DMS 273 treated with DMSO at 0.1 percent for 48 hours (cell line): ENCODE data around the gene MAPK6.
"Not testable (repeated sequence)": the region's sequence is repeated elsewhere in the genome, so short reads cannot be mapped to it uniquely, and the experiment has no call there.

ENCODE experiments used
- DNase-seq: peaks from one replicate; lab custom pipeline; 2025; lab: John Stamatoyannopoulos, UW

The MAPK6 gene

GRCh38 chr15:52080031-52080430 is 61.0 kb downstream of the MAPK6 start:
- no peak for DNase-seq

- no peak for DNase-seq
Observed at GRCh38 chr15:52080706-52081392, 61.8 kb downstream of the MAPK6 start.

DNA sequence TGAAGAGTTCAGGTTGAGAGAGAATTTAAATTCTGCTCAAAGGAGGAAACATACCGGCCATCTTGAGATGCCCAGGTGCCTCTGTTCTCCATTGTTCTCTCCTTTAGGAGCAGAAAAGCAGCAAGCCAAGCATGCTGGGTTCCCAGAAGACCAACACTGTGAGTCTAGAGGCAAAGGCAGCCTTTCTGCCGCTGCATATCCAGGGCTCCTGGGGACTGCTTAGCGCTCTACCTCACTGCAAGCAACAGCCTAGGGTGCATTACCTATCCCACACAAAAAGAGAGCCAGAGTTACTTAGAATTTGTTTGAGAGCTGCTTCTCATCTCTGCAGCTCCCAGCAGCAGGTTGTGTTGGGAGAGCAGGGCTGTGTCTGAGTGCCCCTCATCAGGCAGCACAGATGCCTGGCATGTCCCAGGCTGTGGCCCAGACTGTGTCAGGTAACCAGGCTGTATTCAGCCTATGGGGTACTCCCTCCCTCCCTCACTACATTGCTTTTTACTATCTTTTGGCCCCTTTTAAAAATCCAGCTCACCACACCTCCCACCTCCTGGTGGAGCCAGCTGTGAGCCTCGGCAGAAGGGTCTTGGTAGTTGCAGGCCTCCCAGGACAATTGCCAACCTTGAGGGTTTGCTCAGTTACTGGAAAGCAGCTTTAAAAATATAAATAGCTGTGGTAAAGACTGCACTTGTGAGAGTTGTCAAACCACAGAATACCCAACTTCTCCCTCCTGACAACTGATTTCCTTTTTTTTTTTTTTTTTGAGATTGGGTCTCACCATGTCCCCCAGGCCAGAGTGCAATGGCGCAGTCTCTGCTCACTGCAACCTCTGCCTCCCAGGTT is 63.4 kb downstream of the MAPK6 start:
- no peak for DNase-seq

GRCh38 chr15:52083037-52083359 is 64.0 kb downstream of the MAPK6 start:
- DNase-seq: not testable (repeated sequence)

- no peak for DNase-seq
Observed at GRCh38 chr15:52083603-52084002, 64.6 kb downstream of the MAPK6 start.

GRCh38 chr15:52085299-52085698 is 66.3 kb downstream of the MAPK6 start:
- no peak for DNase-seq

DNA sequence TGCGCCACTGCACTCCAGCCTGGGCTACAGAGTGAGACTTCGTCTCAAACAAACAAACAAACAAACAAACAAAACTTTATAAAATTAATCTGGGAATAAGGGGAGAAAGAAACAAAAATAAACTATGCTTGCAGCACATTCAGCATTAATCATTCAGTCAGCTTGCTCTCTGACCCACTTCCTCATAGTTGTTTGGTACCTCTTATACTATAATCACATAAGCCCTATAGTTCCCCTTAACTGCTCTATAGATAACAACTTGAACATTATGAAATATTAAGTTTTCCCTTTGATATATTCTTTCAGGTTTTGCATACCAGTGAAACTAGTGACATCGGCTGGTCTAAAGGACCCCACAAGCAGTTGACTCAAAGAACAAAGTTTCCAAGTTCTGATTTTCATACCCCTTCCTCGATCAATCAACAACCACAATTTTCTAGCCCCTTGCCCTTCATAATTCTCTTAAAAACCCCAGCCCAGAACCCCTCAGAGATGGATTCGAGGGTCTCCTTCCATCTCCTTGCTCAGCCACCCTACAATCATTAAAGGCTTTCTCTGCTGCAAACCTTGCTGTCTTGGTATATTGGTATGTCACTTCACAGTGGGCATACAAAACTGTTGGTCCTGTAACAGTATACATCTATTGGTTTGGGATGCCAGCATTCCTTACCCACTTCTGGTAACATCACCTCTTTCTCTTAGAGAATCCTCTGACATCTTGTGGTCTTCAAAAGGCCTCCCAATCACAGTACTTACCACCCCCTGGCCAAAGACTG is 67.2 kb downstream of the MAPK6 start:
- no peak for DNase-seq

DNA sequence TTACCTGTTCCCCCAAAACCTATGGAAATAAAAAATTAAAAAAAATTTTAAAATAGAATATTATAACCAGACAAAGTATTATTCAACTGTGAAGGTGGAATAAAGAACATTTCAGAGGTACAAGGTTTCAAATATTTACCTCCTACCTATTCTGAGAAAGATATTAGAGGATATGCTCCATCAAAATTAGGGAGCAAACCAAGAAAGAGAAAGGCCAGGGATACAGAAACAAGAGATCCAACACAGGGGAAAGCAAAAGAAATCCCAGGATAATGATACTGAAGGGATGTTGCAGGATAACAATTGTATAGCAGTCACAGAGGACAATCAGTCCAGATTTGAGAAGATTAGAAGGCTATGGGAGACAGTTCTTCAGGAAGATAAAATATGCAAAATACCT is 71.2 kb downstream of the MAPK6 start:
- no peak for DNase-seq

GRCh38 chr15:52093167-52093538 is 74.1 kb downstream of the MAPK6 start:
- no peak for DNase-seq

DNA sequence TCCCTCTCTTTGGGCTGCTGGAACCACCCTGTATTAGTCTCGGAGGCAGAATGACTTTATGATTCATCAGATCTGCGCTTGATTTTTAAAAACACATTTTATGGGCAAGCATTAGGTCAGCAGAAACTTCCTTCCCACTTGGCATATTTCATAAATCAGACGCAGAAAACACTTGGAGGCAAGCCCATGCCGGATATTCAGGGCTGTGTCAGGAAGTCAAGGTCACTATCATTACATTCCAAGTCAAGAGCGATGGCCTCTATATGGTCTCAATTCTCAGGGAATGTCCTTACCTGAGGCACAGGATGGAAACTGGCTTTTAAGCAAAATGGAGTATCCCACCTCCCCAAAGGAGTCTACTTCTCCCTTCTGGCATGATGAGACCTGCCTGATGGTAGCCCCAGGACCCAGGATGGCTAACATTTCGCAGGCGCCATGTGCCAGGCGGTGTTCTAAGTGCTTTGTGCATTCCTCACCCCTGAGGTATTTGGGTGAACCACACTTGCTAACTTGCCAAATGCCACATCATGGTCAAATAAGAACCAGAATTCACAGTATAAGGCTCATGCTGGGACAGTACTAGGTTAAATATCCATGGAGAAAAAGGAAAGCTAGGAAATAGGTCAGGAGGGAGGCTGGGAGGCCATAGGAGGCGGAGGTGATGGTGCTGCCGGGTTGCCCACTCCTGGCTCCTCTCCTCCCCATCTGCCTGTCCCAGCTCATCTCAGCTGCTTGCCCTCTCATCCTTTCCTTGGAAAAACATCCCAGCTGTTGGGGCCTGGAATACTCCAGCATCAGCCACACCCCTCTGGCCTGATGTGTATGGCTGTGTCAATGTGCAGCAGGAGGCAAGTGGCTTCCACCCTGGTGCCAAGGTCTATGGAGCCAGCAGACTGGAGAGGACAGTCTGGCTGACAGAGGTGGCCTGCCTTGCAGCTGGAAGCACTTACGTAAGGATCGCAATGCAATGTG is 74.8 kb downstream of the MAPK6 start:
- no peak for DNase-seq

- DNase-seq: no peak
Observed at GRCh38 chr15:52094811-52095584, 76.0 kb downstream of the MAPK6 start.

- DNase-seq: no peak
Observed at GRCh38 chr15:52095597-52096262, 76.7 kb downstream of the MAPK6 start.

DNA sequence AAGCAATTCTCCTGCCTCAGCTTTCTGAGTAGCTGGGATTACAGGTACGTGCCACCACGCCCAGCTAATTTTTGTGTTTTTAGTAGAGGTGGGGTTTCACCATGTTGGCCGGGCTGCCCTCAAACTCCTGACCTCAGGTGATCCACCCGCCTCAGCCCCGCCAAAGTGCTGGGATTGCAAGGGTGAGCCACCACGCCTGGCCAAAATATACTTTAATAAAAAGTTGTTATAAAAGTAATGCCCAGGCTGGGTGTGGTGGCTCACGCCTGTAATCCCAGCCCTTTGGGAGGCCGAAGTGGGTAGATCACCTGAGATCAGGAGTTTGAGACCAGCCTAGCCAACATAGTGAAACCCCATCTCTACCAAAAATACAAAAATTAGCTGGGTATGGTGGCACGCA is 77.5 kb downstream of the MAPK6 start:
- not testable (repeated sequence) for DNase-seq

DNA sequence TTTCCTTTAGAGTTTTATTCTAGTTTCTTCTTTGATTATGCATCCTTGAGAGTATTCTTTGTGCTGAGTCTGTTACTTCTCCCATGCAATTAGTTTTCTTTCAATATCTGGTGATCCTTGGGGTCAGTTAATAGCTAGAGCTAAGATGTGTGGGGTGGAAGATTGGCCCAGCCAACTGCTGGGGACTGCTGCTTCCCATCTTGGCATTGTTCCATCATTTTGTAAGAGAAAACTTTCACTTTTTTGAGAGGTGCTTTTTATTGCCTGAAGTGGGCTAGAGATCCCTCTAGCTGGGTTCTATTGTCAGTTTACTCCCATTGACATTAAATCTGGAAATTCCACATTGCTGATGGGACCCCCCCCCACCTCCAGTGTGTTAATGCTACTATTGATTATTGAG is 78.2 kb downstream of the MAPK6 start:
- DNase-seq: no peak

GRCh38 chr15:52098323-52098722 is 79.3 kb downstream of the MAPK6 start:
- no peak for DNase-seq

DNA sequence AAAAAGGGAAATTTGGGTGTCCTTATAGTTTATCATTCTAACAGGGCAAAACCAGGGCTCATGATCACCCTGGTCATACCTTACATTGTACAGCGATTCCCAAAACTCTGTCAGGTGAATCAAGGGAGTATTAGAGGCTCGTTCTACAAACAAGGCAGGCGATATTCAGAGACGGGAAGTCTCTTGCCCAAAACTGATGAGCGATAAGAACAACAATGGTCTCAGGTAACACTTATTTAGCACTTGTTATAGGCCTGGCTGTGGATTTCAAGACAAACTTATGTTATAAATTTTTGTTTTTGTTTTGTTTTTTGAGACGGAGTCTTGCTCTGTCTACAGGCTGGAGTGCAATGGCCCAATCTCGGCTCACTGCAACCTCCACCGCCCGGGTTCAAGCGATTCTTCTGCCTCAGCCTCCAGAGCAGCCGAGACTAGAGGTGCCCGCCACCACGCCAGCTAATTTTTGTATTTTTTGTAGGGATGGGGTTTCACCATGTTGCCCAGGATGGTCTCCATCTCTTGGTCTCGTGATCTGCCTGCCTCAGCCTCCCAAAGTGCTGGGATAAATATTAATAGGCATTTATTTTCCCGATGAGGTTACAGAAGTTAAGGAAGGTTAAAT is 80.7 kb downstream of the MAPK6 start:
- no peak for DNase-seq

DNA sequence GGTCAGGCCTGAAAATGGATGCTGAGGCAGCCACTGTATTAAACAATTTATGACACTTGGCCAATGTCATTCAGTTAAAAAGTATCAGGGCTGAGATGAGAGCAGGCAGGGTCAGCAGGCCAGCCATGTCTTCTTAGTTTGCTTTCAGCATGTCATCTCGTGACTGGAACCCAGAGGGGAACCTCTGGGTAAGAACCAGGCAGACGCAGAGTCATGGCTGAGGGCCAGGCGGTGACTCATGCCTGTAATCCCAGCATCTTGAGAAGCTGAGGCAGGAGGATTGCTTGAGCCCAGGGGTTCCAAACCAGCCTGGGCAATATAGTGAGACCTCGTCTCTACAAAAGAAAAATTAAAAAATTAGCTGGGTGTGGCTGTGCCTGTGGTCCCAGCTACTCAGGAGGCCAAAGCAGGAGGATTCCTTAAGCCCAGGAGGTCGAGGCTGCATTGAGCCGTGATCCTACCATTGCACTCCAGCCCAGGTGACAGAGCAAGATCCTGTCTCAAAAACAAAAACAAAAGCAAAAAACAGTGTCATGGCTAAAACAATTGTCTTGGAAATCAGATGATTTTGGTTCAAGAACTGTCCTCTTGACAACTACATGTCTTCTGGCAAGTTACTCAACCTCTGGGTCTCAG is 81.9 kb downstream of the MAPK6 start:
- DNase-seq: no peak

DNA sequence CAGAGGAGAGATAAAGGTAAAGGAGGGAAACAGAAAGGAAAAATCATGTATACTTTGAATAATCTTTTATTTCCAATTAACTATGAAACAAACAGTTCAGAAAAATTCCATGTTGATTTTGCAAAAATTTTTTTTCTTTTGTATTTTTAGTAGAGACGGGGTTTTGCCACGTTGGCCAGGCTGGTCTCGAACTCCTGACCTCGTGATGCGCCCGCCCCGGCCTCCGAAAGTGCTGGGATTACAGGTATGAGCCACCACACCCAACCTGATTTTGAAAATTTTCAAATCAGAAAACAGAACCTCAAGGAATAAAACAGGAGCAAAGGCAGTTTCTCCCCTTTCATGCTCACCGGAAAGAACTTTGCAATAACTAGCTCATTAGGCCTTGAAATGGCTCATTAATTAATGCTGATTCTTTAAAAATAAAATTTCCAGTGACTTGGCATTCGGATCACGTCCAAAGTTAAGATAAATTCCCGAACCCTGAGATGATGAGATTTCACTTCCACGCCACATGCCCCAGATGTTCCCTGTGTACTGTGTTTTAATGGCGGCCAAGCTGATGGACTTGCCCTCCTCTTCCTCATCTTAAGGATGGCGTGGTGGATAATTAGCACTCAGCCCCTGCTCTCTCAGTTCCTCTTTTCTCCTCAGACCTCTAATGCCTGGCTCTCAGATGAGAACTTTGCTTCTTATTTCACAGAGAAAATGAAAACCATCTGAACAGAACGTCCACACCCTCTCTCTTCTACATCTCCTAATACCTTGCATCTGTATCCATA is 82.7 kb downstream of the MAPK6 start:
- DNase-seq: no peak

- DNase-seq: no peak
Observed at GRCh38 chr15:52102463-52102862, 83.4 kb downstream of the MAPK6 start.
